GM18511 (cell line): ENCODE results near the gene SMIM44.

Source experiments
- ATAC-seq: cut with Tn5 transposase; IDR thresholded peaks from one replicate; pipeline ENCODE4 v1.9.1; 2021; ENCODE audit warnings: mild to moderate bottlenecking, moderate library complexity; ENCODE audit not compliant: unreplicated experiment

SMIM44 gene

GRCh38 chr19:3501780-3502179 is 18.5 kb upstream of the SMIM44 start:
- no peak for ATAC-seq

DNA sequence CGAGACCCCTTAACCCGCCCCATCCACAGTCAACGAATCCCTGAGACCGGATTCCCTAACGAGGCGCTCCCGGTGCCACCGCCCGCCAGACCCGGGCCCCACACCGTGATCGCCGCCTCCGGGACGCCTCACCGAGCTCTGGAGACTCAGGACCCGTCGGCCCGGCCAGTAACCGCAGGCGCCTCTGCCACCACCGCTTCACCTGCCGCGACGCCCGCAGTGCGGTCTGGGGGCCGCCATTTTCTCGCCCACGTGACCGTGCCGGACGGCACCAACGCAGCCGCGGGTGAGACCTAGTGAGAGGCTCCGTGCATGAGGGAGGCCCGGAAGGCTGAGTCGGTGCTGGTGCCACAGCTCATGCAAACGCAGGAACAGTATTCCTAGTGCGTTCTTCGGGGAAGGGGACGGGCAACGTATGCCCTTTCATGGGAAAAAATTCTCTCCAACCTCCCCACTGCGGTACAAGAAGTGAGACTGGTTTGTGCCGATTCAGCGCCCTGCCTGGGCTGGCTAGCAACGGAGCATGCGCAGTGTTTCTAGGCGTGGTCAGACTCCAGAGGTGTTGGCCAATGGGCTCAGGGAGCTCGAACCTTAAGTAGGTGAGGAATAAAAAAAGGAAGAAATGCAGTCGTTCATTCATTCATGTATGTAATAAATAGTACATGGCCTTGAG is 17.3 kb upstream of the SMIM44 start, which contains the start of gene DOHH:
Gene DOHH (minus strand): TSS at position 246 of the 673 bp plus-strand sequence. CDS start 3,860 bp downstream, outside the sequence.
- ATAC-seq, result peak; percentile 88

GRCh38 chr19:3499738-3500428 is 16.6 kb upstream of the SMIM44 start:
- ATAC-seq, result no peak

DNA sequence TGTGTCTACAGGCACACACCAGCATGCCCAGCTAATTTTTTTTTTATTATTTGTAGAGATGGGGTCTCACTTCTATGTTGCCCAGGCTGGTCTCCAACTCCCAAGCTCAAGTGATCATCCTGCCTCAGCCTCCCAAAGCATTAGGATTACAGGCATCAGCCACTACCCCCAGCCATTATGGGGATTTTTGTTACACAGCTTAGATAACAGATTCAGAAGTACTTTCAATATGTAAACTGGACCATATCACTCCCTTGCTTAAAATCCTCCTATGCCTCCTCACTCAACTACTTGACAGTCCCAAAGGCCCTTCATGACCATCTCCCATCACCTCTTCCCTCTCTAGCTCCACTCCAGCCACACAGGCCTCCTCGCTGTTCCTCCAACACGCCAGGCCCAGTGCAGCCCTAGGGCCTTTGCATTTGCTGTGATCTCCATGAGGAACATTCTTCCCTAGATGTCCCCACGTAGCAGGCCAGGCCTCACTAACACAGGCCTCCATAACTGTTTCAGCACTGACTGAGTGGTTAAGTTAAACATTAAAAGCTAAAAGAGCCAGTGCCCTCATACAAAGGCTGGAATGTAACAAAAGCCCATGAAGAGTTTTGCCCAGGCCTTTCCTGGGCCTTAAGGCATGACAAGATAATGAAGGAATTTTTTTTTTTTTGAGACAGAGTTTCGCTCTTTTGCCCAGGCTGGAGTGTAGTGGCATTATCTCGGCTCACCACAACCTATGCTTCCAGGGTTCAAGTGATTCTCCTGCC is 14.7 kb upstream of the SMIM44 start:
- no peak for ATAC-seq

GRCh38 chr19:3496392-3497273 is 13.4 kb upstream of the SMIM44 start:
- no peak for ATAC-seq

DNA sequence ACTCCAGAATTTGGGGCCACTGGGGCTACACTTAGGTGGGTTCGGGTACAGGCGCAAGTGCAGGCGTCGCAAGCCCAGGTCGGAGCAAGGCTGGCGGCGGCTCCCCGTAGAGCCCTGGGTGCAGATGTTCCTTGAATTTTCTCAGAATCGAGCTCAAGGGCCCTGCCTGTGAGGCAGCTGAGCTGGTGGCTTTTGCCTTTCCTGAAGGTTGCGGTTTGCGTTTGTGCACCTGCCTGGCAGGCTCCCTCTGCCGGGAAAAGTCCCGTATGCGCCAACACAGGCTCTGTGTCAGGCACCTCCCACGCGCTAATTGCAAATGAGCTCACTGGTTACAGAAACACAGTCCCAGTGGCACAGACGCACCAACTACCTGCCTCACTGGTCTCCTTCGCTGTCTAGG is 11.3 kb upstream of the SMIM44 start:
- ATAC-seq, result no peak

- ATAC-seq, result no peak
Observed at GRCh38 chr19:3494051-3494450, 10.8 kb upstream of the SMIM44 start.

- ATAC-seq, result no peak
Observed at GRCh38 chr19:3493651-3494050, 10.4 kb upstream of the SMIM44 start.

GRCh38 chr19:3492919-3493318 is 9.7 kb upstream of the SMIM44 start:
- no peak for ATAC-seq

- ATAC-seq, result no peak
Observed at GRCh38 chr19:3492131-3492839, 9.0 kb upstream of the SMIM44 start.

DNA sequence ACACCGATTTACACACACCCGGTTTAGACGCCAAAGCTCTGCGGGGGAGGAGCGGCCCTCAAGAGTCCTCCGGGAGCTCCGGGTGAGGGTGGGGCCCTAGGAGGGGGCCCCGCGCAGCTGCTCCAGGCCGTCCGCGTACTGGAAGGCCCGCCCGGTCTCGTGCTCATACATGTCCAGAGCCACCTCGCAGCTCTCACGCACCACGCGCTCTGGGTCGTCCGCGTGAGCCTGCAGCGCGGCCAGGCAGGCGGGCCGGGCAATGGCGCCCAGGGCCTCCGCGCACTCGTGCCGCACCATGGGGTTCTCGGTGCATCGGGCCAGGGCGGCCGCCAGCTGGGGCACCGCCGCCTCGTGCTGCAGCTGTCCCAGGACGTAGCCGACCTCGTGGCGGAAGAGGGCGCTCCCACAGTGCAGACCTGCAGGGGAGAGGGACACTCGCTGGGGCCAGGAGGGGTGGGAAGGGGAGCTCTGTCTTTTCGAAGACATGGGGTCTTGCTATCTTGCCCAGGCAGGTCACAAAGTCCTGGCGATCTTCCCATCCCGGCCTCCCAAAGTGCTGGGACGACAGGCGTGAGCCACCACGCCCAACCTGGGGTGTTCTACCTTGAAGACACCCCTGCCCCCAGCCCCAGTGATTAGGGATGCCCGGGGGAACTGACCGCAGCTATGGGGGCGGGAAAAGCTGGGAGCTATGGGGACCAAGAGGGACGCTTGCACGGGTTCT is 8.3 kb upstream of the SMIM44 start:
- no peak for ATAC-seq

DNA sequence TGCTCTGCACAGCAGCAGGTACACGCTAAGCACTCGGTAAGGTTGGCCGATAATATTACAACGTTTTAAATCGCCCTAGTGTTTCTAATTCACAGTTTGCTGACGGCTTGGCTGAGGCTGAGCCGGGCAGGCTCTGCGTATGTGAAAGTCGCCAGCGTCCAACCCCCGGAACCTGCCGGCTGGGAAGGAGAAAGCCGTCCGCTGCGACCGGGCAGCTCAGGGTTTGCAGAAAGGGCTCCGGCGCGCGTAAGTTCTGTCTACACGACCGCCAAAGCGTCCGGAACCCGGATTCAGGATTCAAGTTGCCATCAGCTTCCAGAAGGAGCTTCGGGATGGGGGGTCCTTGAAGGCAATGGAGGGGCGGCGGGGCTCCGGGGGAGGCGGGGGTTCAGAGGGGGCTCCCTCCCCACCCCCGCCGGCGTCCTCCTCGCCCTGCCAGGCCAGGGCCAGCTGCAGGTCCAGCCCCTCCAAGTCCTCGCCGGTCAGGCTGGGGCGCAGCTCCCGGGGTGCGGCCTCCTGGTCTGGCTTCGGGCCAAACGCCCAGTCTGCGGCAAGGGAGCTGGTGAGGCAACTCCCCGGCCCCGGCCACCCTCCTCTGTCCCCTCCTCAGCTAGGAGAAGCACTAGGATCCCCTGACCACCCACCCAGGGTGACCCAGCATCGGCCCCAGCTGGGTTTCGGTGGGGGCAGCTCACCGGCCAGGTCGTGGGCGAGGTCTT is 575 bp downstream of the SMIM44 start:
- no peak for ATAC-seq

- no peak for ATAC-seq
Observed at GRCh38 chr19:3481241-3482090, 1.8 kb downstream of the SMIM44 start.

GRCh38 chr19:3480383-3481091 is 2.7 kb downstream of the SMIM44 start, which contains the start of gene SMIM24:
SMIM24 (minus strand) TSS chr19:3480525; CDS start chr19:3480463, 62 bp downstream.
- no peak for ATAC-seq

DNA sequence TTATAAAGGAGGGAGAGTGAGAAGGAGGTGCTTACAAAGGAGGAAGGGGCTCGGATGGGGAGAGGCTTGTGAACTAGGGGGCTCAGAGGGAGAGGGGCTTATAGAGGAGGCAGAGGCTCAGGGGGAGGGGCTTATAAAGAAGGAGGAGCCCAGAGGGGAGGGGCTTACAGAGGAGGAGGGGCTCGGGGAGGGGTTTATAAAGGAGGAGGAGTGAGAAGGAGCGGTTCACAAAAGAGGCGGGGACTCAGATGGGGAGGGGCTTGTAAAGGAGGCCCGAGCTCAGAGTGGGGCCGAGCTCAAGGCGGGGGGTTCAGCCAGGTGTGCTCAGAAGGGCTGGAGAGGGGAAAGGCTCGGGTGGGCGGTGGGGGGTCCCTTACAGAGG is 3.4 kb downstream of the SMIM44 start:
- ATAC-seq, result no peak

GRCh38 chr19:3479177-3479833 is 3.9 kb downstream of the SMIM44 start:
- ATAC-seq, result no peak
